Right lobe of liver (tissue), 6 donors: ENCODE measurements around the gene RGPD8. TPM values are rescaled to one million over a fixed set of nuclear protein-coding genes. Genes with fewer than 3 reads are reported as not detected.

Experiments used
- ATAC-seq, 4 donors: fragments of 200-7000 bp; cut with Tn5 transposase; one replicate each; pipeline ENCODE4 v1.9.1; 2020; ENCODE audit warnings: mild to moderate bottlenecking in 4 of 4, moderate library complexity in 4 of 4
- DNase-seq, 3 donors: peaks; one replicate each; pipeline ENCODE4 v3.0.0-alpha.2; 2020
- H3K27ac ChIP-seq, 3 donors: fragments of 200-600 bp; one replicate each; pipeline ENCODE4 v1.8.0; 2022
- H3K27me3 ChIP-seq, 2 donors: fragments of 200-600 bp; one replicate each; pipeline ENCODE4 v1.8.0; 2022
- H3K36me3 ChIP-seq, 4 donors: fragments of 200-600 bp; sonication (generic) in 1 of 4; one replicate each; pipeline versions ENCODE4 v1.5.1 to v1.8.0; 2017 to 2022; ENCODE audit warnings: control low read depth in 1 of 4
- H3K4me1 ChIP-seq, 4 donors: fragments of 200-600 bp; sonication (generic) in 1 of 4; one replicate each; pipeline versions ENCODE4 v1.5.1 to v1.8.0; 2017 to 2022; ENCODE audit warnings: control low read depth in 1 of 4
- H3K4me3 ChIP-seq, 3 donors: fragments of 200-600 bp; one replicate each; pipeline ENCODE4 v1.8.0; 2022
- H3K9me3 ChIP-seq, 4 donors: fragments of 200-600 bp; sonication (generic) in 1 of 4; one replicate each; pipeline versions ENCODE4 v1.5.1 to v1.8.0; 2017 to 2022; ENCODE audit warnings: control low read depth in 1 of 4
- CTCF ChIP-seq, 4 donors: fragments of 200-600 bp in 3 of 4; fragments of 450-650 bp in 1 of 4; IDR thresholded peaks; one replicate each; pipeline versions ENCODE4 v1.5.1 to v1.8.0; 2016 to 2022; ENCODE audit warnings: antibody characterized with exemption in 4 of 4, mild to moderate bottlenecking in 2 of 4
- POLR2A ChIP-seq: fragments of 450-650 bp; IDR thresholded peaks from one replicate; pipeline ENCODE4 v1.6.1; 2017; ENCODE audit warnings: antibody characterized with exemption, mild to moderate bottlenecking
- WGBS: methylation state at CpG from one replicate; pipeline ENCODE4 v1.1.6; 2018; ENCODE audit warnings: low coverage, low lambda C conversion rate; ENCODE audit not compliant: insufficient coverage; ENCODE audit errors: missing lambda C conversion rate; 5-methylcytosine and 5-hydroxymethylcytosine counted together
- intact Hi-C, 2 donors: fragments of 100-400 bp; cut with DNase I; formaldehyde crosslinking; loops; one replicate each; pipeline versions ENCODE4 v1.11.2 to v1.14.1; 2022
- small RNA-seq, 2 experiments: library from RNA; depleted of rRNA; stranded (forward); fragments of <200 nt; gene quantifications; one replicate each; pipeline ENCODE3, GENCODE V24; 2016
- total RNA-seq, 6 experiments: library from RNA; depleted of rRNA in 2 of 6; stranded (reverse); fragments of >200 nt in 2 of 6; fragmentation: NEBNext Ultra II Directional in 3 of 6; extraction: Animal tissue kit (Norgen Biotek cat#: 25700) in 3 of 6; gene quantifications; one replicate each; pipeline versions ENCODE4 v1.1.0 to v1.2.4, GENCODE V29; 2016 to 2023
- donor health status: DM: no; HTN: yes; CAD: no.
- donor health status: DM: no; HTN: no; CAD: no.
- donor health status: DM: no; HTN: no; CAD: no.
- donor health status: DM: no; HTN: yes; CAD: no.
- donor health status: DM: no; HTN: yes; CAD: no.

RGPD8 gene
- total RNA-seq, 6 experiments from 2014 or later = 5.1 to 9.3 (median 7.0) TPM

GRCh38 chr2:112321375-112322320 lies 111.8 kb downstream of the RGPD8 start:
- intact Hi-C loops = no loop called here
- DNase-seq (no peak), ATAC-seq (no peak)
- H3K36me3 ChIP-seq = peaks cover 0 to 6% (median 0%) of the 10 kb centered on the region in 4 donors
- no peak overlapping the region for H3K4me3 ChIP-seq
- 88% methylated on average over 3 of the region's 3 CpGs for WGBS
- H3K27ac ChIP-seq = no peak overlapping the region
- H3K27me3 ChIP-seq = no peaks in the 10 kb centered on the region
- peaks cover 0 to 14% (median 0%) of the 10 kb centered on the region in 4 donors for H3K4me1 ChIP-seq
- H3K9me3 ChIP-seq = no peaks in the 10 kb centered on the region
- no peak for TF ChIP-seq POLR2A
- TF ChIP-seq CTCF (IDR thresholded peaks at IDR 0.05) = no peak

Small RNA genes lying within 50 kb of the gene (small RNA-seq; reads per million reads assigned to genes)
- 0 reads per million in 2 experiments for gene AC115115.1

Other genes with a start within 250 kb of the RGPD8 start
- 10 to 100 TPM in 2 of 6 experiments, 1 to 10 TPM in 4; 3.4 to 34.4 (median 4.5) TPM for gene ZC3H8, start 178.6 kb downstream of the RGPD8 start, total RNA-seq
- 1 to 10 TPM; 1.2 to 4.3 (median 2.5) TPM for gene ZC3H6, start 158.0 kb downstream of the RGPD8 start, total RNA-seq
- 10 to 100 TPM in 5 of 6 experiments, 1 to 10 TPM in 1; 8.1 to 29.6 (median 15.6) TPM for gene TTL, start 48.5 kb upstream of the RGPD8 start, total RNA-seq
- 10 to 100 TPM; 12.2 to 20.5 (median 16.1) TPM for gene POLR1B, start 108.8 kb upstream of the RGPD8 start, total RNA-seq
- gene CHCHD5, start 151.0 kb upstream of the RGPD8 start, total RNA-seq = 10 to 100 TPM; 15.1 to 29.5 (median 18.7) TPM
- 100 to 1,000 TPM in 1 of 6 experiments, 10 to 100 TPM in 5; 14.3 to 103 (median 26.8) TPM for gene SLC20A1, start 212.3 kb upstream of the RGPD8 start, total RNA-seq